Gastroesophageal sphincter (tissue), 3 donors: ENCODE data around the gene GBX1.

Experiments
- EP300 ChIP-seq: sonication (generic); formaldehyde crosslinking; IDR thresholded peaks from one replicate; pipeline ENCODE4 v1.6.1; 2017; ENCODE audit warnings: antibody characterized with exemption, mild to moderate bottlenecking
- POLR2A ChIP-seq, 2 donors: fragments of 450-650 bp; IDR thresholded peaks; one replicate each; pipeline ENCODE4 v1.6.1; 2017; ENCODE audit warnings: antibody characterized with exemption in 2 of 2, mild to moderate bottlenecking in 2 of 2, moderate library complexity in 1 of 2
- POLR2AphosphoS5 ChIP-seq: sonication (generic); formaldehyde crosslinking; IDR thresholded peaks from one replicate; pipeline ENCODE4 v1.6.1; 2017; ENCODE audit warnings: antibody characterized with exemption
- TF ChIP-seq, protein P1 (sequence below), 4 experiments: fragments of 200-600 bp in 2 of 4; fragments of 450-650 bp in 2 of 4; sonication (generic) in 1 of 4; IDR thresholded peaks; one replicate each; pipeline ENCODE4 v1.5.1; 2017 to 2019; ENCODE audit warnings: antibody characterized with exemption in 4 of 4, mild to moderate bottlenecking in 2 of 4, moderate library complexity in 2 of 4

DNA sequence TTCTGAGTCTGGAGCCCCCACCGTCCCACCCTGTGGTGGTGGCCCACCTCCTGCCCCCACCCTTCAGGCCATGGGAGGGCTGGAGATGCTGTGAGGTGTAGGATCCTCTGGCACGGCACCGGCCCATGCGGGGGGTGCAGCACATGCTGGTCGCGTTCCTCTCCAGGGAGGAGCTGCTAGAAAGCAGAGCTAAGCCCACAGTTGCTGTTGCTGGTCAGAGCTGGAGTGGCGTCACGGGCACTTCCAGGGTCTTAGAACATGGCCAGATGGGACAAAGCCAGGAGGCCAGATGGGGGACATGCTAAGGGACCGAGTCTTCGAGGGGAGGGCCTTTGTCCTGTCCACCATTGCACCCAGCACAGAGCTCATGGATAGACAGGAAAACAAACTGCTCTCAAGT, 59.6 kb downstream of the GBX1 start:
- TF ChIP-seq, protein P1, sequence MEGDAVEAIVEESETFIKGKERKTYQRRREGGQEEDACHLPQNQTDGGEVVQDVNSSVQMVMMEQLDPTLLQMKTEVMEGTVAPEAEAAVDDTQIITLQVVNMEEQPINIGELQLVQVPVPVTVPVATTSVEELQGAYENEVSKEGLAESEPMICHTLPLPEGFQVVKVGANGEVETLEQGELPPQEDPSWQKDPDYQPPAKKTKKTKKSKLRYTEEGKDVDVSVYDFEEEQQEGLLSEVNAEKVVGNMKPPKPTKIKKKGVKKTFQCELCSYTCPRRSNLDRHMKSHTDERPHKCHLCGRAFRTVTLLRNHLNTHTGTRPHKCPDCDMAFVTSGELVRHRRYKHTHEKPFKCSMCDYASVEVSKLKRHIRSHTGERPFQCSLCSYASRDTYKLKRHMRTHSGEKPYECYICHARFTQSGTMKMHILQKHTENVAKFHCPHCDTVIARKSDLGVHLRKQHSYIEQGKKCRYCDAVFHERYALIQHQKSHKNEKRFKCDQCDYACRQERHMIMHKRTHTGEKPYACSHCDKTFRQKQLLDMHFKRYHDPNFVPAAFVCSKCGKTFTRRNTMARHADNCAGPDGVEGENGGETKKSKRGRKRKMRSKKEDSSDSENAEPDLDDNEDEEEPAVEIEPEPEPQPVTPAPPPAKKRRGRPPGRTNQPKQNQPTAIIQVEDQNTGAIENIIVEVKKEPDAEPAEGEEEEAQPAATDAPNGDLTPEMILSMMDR (IDR thresholded peaks at IDR 0.05) = no peak
- TF ChIP-seq POLR2AphosphoS5 (no peak), POLR2A (IDR thresholded peaks at IDR 0.05) (no peak), EP300 (no peak)
